HUES64 (cell line): ENCODE measurements around the gene LRRC4B.

Source experiments
- H3K27ac ChIP-seq: 2 replicates; pipeline ENCODE4 v1.7.0; 2013; ENCODE audit warnings: low read depth, low read length, inconsistent platforms
- H3K27me3 ChIP-seq: 2 replicates; pipeline ENCODE4 v1.6.1; 2013; ENCODE audit warnings: mild to moderate bottlenecking, low read length; ENCODE audit not compliant: insufficient read depth
- H3K36me3 ChIP-seq: 2 replicates; pipeline ENCODE4 v1.6.1; 2013; ENCODE audit warnings: mild to moderate bottlenecking, low read length; ENCODE audit not compliant: insufficient read depth
- H3K4me1 ChIP-seq: 2 replicates; pipeline ENCODE4 v1.6.1; 2013; ENCODE audit warnings: mild to moderate bottlenecking, low read length, moderate library complexity; ENCODE audit not compliant: insufficient read depth
- H3K4me3 ChIP-seq: 2 replicates; pipeline ENCODE4 v1.5.1; 2013; ENCODE audit warnings: mild to moderate bottlenecking, low read length, moderate library complexity
- H3K9ac ChIP-seq: 2 replicates; pipeline ENCODE4 v1.6.1; 2013; ENCODE audit warnings: mild to moderate bottlenecking, low read depth, low read length
- H3K9me3 ChIP-seq: 2 replicates; pipeline ENCODE4 v1.6.1; 2013; ENCODE audit warnings: low read depth, low read length; ENCODE audit not compliant: insufficient read depth
- WGBS: fragments of 150-250, 120-280 bp; methylation state at CpG from one replicate; pipeline ENCODE4 v1.1.7; 2013; ENCODE audit warnings: missing lambda C conversion rate; 5-methylcytosine and 5-hydroxymethylcytosine counted together

Gene LRRC4B

DNA sequence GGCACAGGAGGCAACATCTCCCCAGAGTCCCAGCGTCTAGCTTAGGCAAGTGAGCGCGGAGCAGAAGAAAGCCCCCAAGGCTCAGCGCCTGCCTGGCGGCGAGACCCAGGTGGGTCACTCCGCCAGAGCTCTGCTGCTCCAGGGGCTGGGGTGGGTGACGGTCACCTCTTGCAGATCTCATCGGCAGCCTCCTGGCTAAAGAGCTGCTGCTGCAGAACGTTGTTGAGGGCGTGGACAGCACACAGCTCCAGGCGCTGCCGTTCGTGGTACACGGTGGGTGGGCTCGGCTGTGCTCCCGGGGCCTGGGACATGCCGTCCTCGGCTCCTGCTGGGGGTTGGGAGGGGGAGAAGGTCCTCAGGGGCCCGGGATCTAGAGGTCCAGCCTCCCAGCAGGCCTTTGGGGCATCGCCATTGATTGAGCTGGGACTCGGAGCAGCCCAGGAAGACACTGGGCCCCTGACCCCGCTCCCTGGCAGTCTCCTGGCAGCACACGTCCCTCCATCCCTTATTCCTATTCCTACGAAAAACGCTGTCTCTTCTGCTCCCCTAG is 58.0 kb downstream of the LRRC4B start:
- Histone ChIP-seq H3K27me3 (peaks cover 3% of the 10 kb centered on the region; the same call in 1 of the 2 replicates), H3K36me3 (no peaks in the 10 kb centered on the region), H3K4me3 (peak overlapping the region; percentile 53), H3K4me1 (no peaks in the 10 kb centered on the region), H3K27ac (no peak overlapping the region), H3K9me3 (0 out of 2 replicates have a peak, but pooled peaks cover 3% of the 10 kb centered on the region), H3K9ac (peak overlapping the region; percentile 38; the same call in 1 of the 2 replicates)
- 73% methylated on average over 26 of the region's 26 CpGs for WGBS

DNA sequence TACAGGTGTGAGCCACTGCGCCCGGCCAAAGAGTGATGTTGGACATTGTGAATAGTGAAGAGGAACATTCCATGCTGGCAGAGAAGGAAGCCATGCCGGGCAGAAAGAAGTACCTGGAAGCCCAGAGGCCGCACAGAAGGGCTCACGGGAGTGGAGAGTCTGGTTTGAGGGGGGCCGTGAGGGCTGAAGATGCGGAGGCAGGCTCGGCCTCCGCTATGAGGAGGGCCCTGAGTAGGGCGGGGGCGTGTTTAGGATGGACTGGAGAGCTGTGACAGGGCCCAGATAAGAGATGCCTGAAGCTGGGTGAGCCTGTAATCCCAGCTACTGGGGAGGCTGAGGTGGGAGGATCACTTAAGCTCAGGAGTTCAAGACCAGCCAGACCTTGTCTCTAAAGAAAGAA is 58.9 kb downstream of the LRRC4B start:
- 87% methylated on average over 11 of the region's 11 CpGs for WGBS
- Histone ChIP-seq H3K9me3 (0 out of 2 replicates have a peak, but pooled peaks cover 3% of the 10 kb centered on the region), H3K36me3 (no peaks in the 10 kb centered on the region), H3K4me1 (no peaks in the 10 kb centered on the region), H3K27ac (no peak overlapping the region), H3K27me3 (peaks cover 3% of the 10 kb centered on the region; the same call in 1 of the 2 replicates), H3K4me3 (no peak overlapping the region), H3K9ac (no peak overlapping the region)

DNA sequence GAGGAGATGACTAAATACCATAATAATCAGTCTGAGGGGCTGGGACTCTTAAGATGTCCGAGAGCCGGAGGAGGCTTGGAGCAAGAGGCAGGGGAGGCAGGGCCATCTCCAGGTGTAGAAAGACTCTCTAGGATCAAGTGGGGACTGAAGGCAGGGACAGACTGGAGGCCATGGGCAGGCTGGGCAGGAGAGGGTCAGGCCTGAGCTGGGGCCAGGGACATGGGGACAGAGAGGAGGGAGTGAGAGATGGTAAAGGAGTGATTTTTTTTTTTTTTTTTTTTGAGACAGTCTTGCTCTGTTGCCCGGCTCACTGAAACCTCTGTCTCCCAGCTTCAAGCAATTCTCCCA is 59.4 kb downstream of the LRRC4B start:
- H3K9me3 ChIP-seq = 0 out of 2 replicates have a peak, but pooled peaks cover 3% of the 10 kb centered on the region
- peaks cover 3% of the 10 kb centered on the region; the same call in 1 of the 2 replicates for H3K27me3 ChIP-seq
- H3K27ac ChIP-seq = no peak overlapping the region
- 86% methylated on average over 3 of the region's 3 CpGs for WGBS
- H3K9ac ChIP-seq = no peak overlapping the region
- no peak overlapping the region for H3K4me3 ChIP-seq
- H3K36me3 ChIP-seq = no peaks in the 10 kb centered on the region
- H3K4me1 ChIP-seq = no peaks in the 10 kb centered on the region

DNA sequence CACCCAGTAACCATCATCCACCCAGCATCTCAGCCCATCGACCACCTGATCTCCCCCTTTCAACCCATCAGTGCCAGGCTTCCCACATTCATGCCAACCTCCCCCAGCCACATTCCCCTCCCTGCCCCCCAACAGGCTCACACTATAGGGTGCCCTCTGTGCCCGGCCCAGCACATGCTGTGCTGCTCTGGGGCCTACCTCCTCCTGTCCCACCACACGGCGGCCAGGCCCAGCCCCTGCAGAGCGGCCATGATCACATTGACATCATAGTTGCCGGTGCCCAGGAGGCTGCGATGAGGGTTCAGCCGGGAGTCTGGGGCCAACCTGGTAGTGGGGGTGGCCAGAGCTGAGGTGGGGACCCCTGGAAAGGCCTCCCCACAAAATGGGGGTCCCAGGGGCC is 60.9 kb downstream of the LRRC4B start:
- H3K27ac ChIP-seq = no peak overlapping the region
- no peak overlapping the region for H3K4me3 ChIP-seq
- no peaks in the 10 kb centered on the region for H3K4me1 ChIP-seq
- 91% methylated on average over 8 of the region's 8 CpGs for WGBS
- H3K27me3 ChIP-seq = peaks cover 3% of the 10 kb centered on the region; the same call in 1 of the 2 replicates
- H3K9ac ChIP-seq = no peak overlapping the region
- 0 out of 2 replicates have a peak, but pooled peaks cover 3% of the 10 kb centered on the region for H3K9me3 ChIP-seq
- H3K36me3 ChIP-seq = no peaks in the 10 kb centered on the region

DNA sequence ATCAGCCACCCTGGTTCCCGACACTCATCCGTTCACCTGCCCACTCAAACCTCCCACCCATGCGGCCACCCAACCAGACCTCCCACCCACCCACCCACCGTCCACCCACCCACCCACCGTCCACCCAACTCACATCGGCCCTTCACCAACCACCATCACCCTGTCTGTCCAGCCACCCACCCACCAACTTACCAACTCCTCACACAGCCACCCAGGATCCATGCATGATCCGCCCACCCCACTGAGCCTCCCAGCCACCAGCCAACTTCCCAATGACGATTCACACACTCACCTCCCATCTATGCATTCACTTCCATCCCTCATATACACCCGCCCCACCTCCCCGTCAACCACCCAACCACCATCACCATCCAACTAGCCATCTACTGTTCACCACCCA is 61.5 kb downstream of the LRRC4B start:
- no peaks in the 10 kb centered on the region for H3K4me1 ChIP-seq
- no peaks in the 10 kb centered on the region for H3K36me3 ChIP-seq
- no peak overlapping the region for H3K9ac ChIP-seq
- H3K9me3 ChIP-seq = 0 out of 2 replicates have a peak, but pooled peaks cover 3% of the 10 kb centered on the region
- H3K27me3 ChIP-seq = peaks cover 3% of the 10 kb centered on the region; the same call in 1 of the 2 replicates
- H3K27ac ChIP-seq = no peak overlapping the region
- WGBS = 86% methylated on average over 6 of the region's 10 CpGs
- no peak overlapping the region for H3K4me3 ChIP-seq

DNA sequence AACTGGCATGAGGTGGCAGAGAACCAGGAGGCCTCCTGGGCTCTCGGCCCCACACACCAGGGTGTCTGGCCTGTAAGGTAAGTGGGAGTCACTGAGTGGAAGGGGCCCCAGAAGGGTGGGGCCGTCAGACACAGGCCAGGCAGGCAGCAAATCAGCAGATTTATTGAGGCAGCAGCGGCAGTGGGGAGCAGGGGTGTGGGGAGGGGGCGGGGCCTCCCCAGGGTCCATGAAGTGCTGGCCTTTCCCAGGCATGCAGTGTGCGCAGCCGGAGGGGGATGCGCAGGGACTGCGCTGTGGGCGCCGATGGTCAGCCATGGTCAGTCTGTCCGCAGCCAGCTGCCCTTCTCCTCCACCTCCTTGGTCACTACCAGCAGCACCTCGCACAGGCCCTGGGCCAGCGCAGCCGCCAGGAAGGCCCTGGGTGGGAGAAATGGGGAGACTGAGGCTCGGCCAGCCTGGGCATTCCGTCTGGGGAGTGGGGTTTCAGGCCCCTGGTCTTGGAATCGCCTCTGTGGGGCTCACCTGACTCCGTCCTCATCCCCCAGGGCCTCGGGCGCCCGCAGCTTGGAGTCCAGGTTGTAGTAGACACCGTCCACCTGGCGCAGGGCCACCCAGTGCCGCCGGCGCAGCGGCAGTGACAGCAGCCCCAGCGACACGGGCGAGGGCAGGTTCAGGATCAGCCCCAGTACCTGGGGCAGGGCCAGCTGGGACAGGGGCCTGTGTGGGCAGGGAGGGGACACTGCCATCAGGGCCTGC is 62.2 kb downstream of the LRRC4B start:
- H3K36me3 ChIP-seq = no peaks in the 10 kb centered on the region
- 92% methylated on average over 30 of the region's 30 CpGs for WGBS

DNA sequence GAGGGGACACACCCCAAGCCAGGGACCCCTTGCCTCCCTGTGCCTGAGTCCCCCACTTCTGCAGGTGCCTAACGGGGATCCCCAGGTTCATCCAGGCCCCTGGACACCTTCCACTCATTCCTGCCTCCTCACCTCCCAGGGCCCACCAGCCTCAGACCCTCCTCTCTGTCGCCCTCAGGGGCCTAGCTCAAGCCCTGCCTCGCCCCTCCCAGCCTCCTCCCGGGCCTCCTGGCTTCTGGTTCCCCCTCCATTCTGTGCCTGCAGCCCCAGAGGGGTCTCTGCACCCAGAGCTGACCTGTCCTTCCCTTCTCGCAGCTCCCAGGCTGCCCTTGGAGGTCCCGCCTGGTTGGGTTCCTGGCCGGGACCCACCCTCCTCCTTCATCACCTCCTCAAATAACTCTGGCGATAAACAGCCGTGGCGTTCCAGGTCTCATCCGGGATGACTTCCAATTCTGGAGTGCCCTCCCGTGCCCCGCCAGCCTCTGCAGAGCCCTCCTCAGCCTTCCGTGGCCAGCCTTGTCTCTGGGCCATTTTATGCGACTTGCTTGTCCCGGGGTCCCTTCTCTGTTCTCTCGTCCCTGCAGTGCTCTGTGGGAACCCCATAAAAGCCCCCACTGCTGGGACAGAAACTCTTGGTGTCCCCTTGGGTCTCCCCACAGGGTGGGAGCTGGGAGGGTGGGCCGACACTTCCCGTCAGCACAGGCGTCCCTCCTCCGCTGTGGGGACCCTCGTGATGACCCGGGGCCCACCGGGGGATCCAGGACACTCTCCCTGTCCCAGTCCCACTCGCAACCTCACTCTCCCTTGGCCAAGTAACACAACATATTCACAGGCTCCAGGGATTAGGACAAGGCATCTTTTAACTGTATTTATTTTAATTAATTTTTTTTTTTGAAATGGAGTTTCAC is 66.4 kb downstream of the LRRC4B start:
- H3K27ac ChIP-seq = no peak overlapping the region
- H3K4me3 ChIP-seq = no peak overlapping the region
- 81% methylated on average over 25 of the region's 25 CpGs for WGBS
- no peaks in the 10 kb centered on the region for H3K9me3 ChIP-seq
- peaks cover 34% of the 10 kb centered on the region for H3K27me3 ChIP-seq
- H3K4me1 ChIP-seq = no peaks in the 10 kb centered on the region
- H3K36me3 ChIP-seq = no peaks in the 10 kb centered on the region
- H3K9ac ChIP-seq = no peak overlapping the region

More for the DNA sequence above, 62.2 kb downstream of the LRRC4B start:
- no peak overlapping the region for H3K9ac ChIP-seq
- H3K27me3 ChIP-seq = peaks cover 3% of the 10 kb centered on the region; the same call in 1 of the 2 replicates
- H3K4me1 ChIP-seq = no peaks in the 10 kb centered on the region
- no peak overlapping the region for H3K27ac ChIP-seq
- H3K9me3 ChIP-seq = 0 out of 2 replicates have a peak, but pooled peaks cover 3% of the 10 kb centered on the region
- H3K4me3 ChIP-seq = no peak overlapping the region

DNA sequence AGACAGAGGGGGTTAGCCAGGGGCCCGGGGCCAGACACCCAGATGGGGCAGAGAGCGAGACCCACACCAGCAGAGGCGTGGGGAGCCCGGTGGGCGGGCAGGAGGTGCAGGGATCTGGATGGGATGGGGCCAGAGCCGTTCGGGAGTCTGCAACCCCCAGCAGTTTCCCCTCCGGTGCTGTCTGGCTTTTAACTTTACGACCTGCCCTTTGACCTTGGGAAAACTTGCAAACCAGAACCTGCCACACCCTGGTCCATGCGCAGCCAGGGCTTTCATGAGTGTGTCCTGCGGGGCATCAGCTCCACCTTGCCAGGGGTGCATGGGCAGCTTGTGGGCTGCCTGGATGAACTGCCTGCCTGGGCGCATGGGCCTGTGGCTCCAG is 67.1 kb downstream of the LRRC4B start:
- 81% methylated on average over 12 of the region's 12 CpGs for WGBS
- H3K27me3 ChIP-seq = peaks cover 37% of the 10 kb centered on the region
- no peaks in the 10 kb centered on the region for H3K4me1 ChIP-seq
- no peak overlapping the region for H3K4me3 ChIP-seq
- H3K36me3 ChIP-seq = no peaks in the 10 kb centered on the region
- H3K9ac ChIP-seq = no peak overlapping the region
- H3K27ac ChIP-seq = no peak overlapping the region
- H3K9me3 ChIP-seq = no peaks in the 10 kb centered on the region

DNA sequence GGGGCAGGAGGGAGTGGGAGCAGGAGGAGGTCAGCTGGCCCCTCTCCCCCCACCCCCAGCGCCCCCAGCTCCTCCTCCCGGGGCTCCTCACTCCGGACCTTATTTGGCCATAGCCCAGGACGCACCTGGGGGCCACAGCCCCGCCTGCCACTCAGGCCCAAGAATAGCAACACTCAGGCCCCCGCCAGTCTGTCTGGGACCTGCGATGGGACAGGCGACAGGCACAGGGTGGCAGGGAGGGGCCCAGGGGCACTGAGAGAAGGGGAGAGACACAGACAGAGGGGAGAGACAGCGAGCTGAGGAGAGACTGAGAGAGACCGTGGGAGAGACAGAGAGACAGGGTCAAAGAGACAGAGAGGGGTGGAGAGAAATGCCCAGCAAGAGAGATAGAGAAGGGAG is 67.5 kb downstream of the LRRC4B start:
- no peaks in the 10 kb centered on the region for H3K4me1 ChIP-seq
- H3K27me3 ChIP-seq = peaks cover 37% of the 10 kb centered on the region
- no peaks in the 10 kb centered on the region for H3K9me3 ChIP-seq
- H3K36me3 ChIP-seq = no peaks in the 10 kb centered on the region
- H3K4me3 ChIP-seq = peak overlapping the region; percentile 35; the same call in 1 of the 2 replicates
- no peak overlapping the region for H3K27ac ChIP-seq
- no peak overlapping the region for H3K9ac ChIP-seq
- WGBS = 59% methylated on average over 8 of the region's 10 CpGs

DNA sequence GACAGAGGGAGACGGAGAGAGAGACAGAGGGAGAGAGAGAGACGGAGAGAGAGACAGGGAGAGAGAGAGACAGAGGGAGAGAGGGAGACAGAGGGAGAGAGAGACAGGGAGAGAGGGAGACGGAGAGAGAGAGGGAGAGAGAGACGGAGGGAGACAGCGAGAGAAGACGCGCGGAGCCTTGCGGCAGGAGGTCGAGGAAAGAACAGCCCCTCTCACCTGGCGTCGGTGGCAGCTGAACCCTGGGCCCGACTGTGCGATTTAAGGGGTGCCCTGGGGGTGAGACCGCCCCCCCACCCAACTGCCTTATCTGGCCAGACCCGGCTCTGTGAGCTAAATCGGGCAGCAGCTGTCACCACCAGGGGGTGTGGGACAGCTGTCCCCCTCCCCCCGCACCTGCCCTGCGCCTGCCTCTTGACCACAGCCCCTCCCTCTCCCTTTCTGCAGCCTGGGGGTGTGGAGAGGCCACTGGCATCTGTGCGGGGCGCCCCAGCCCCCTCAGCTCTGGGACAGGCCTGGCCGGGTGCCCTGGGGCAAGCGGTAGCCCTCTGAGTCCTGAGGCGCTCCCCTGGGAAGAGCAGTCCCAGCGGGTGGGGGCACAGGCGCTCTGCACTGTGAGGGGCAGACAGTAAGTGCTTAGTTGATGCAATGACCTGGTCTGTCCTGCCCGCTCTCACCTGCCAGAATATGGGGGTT is 68.0 kb downstream of the LRRC4B start:
- peak overlapping the region; percentile 35 for H3K4me3 ChIP-seq
- no peak overlapping the region for H3K27ac ChIP-seq
- H3K9ac ChIP-seq = no peak overlapping the region
- no peaks in the 10 kb centered on the region for H3K4me1 ChIP-seq
- 39% methylated on average over 26 of the region's 27 CpGs for WGBS
- peaks cover 38% of the 10 kb centered on the region for H3K27me3 ChIP-seq
- H3K36me3 ChIP-seq = no peaks in the 10 kb centered on the region
- H3K9me3 ChIP-seq = no peaks in the 10 kb centered on the region
